Mononuclear cell (primary cell): ENCODE results near the gene LENEP. TPM values are rescaled to one million over a fixed set of nuclear protein-coding genes. Genes with fewer than 3 reads are reported as not detected.

Experiments used
- H3K27me3 ChIP-seq: 2 replicates; pipeline ENCODE4 v1.6.0; 2011; ENCODE audit warnings: low read length, control low read depth; ENCODE audit not compliant: insufficient read depth
- H3K4me1 ChIP-seq: 2 replicates; pipeline ENCODE4 v1.5.1; 2011; ENCODE audit warnings: mild to moderate bottlenecking, low read length, control low read depth; ENCODE audit not compliant: insufficient read depth
- H3K4me3 ChIP-seq: 2 replicates; pipeline ENCODE4 v1.5.1; 2011; ENCODE audit warnings: mild to moderate bottlenecking, low read length, moderate library complexity
- H3K9me3 ChIP-seq: 2 replicates; pipeline ENCODE4 v1.5.1; 2011; ENCODE audit warnings: low read depth, mild to moderate bottlenecking, control low read depth, low read length
- total RNA-seq: library from RNA; depleted of rRNA; stranded (reverse); fragments of >200 nt; gene quantifications from one replicate; pipeline ENCODE4 v1.2.3, GENCODE V29; 2012

LENEP gene
- total RNA-seq, 1 donor, result 0.63 TPM

DNA sequence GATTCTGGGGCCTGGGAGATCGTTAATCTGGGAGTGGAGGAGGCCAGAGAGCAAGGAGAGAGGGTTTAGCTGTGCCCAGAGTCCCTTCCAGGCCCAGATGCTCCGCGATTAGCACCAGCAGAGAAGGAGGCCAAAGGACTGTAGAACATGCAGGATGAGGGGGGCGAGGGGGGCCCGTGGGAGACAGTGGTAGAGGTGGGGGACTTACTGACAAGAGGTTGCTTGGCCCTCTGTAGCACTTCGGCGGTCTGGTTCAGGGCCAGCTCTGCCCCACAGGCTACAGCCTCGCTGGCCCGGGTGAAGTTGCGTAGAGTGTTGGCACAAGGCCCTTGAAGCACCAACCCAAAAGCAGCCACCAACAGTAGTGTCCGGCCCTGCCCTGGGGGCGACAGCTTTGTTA is 39.5 kb downstream of the LENEP start:
- Histone ChIP-seq H3K9me3 (no peaks in the 10 kb centered on the region), H3K4me3 (no peak overlapping the region), H3K4me1 (peaks cover 23% of the 10 kb centered on the region), H3K27me3 (no peaks in the 10 kb centered on the region)

DNA sequence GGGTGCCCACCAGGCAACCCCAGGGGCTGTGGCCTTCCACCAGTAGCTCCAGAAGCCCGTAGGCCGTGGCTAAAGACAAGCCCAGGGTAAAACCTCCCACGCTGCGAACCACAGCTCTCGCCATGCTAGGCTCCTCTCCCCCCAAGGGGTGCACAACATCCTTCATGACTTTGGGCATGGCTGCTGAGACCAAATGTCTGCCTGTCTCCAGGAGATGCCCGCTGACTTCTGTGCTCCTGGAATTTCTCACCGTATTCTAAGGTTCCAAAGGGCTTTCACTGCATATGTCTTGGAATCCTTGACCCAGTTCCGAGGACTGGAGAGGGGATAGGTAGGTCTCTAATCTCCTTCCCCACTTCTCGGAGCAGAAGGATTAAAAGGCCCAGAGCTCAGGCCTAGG is 40.1 kb downstream of the LENEP start, which contains the start of the genes DCST1 and DCST2:
Gene DCST1 (plus strand): TSS at position 301 of the 400 bp plus-strand sequence. CDS start 213 bp downstream, outside the sequence.
Gene DCST2 (minus strand): TSS at position 258 of the 400 bp plus-strand sequence. CDS start 80 bp downstream, at position 178.
- Histone ChIP-seq H3K4me3 (no peak within 1 kb of the TSS), H3K9me3 (no peaks in the 10 kb centered on the region), H3K27me3 (no peaks in the 10 kb centered on the region), H3K4me1 (peaks cover 20% of the 10 kb centered on the region)

DNA sequence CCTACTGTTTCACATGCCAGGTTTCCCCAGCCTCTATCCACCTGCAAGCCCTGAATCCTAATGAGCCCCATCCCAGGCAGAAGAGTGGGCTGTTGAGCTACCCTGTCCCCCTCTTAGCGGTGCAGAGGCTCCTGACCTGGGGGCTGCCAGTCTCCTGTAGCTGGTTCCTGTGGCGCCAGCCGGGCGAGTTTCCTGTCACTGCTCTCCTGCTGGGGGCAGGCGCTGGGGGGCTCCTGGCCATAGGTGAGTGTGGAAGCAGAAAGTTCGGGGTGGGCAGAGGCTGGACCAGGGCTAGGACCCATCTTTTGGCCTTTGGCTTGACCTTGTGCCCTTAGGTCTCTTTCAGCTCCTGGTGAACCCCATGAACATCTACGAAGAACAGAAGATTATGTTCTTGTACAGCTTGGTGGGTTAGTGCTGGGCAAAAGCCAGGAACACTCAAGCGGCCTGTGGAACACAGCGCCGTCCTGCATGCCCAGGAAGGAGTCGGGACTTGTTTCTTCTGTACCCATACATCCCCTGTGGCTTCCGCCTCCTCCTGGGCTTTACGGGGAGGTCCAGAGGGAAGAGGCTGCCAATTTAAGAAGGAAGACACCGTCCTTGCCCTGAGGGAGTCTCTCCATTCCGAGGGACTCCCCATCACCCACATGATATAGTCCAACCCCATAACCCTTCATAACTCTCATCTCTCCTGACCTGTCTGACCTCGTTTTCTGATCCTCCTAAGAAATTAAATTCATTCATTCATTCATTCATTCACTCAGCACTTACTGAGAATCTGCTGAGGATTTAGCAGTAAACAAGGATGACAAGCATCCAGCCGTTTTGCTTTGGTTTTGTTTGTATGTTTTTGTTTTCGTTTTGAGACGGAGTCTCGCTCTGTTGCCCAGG is 41.2 kb downstream of the LENEP start:
- no peaks in the 10 kb centered on the region for H3K27me3 ChIP-seq
- H3K9me3 ChIP-seq, result no peaks in the 10 kb centered on the region
- peaks cover 23% of the 10 kb centered on the region for H3K4me1 ChIP-seq
- no peak overlapping the region for H3K4me3 ChIP-seq

DNA sequence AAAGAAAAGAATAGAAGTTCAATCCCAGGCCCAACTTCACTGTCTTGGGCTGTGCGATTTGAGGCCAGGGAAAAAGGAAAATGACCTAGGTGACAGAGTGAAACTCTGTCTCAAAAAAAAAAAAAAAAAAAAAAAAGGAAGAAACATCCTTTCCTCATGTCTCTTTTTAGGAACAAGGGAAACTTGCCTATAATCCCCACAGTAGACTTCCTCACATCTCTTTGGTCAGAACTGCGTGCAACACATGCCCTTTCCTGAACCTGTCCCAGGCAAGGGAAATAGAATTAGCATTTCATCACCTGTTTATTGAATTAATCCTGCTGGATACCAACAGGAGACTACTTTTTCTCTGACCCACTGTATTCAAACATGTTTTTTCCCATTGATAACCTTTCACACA is 42.5 kb downstream of the LENEP start:
- H3K4me1 ChIP-seq, result peaks cover 23% of the 10 kb centered on the region
- no peaks in the 10 kb centered on the region for H3K9me3 ChIP-seq
- no peak overlapping the region for H3K4me3 ChIP-seq
- H3K27me3 ChIP-seq, result no peaks in the 10 kb centered on the region

DNA sequence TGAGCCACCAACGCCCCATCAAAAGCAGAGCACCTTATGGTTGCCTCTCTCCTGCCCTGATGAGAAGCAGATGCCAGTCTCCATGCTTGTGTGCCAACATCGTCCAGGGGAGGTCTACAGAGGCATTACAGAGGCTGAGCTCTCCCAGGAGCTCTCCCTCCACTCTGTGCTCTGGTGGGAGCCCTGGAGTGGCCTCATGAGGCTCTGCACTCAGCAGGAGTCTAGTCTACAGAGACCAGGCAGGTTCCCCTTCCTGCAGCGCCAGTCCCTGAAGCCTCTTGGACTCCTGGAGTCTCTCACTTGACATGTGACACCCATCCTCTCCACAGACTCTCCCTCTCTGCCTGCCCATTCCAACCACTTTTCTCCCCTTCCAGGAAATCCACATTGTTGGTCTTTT is 43.7 kb downstream of the LENEP start:
- Histone ChIP-seq H3K4me1 (peaks cover 23% of the 10 kb centered on the region), H3K27me3 (no peaks in the 10 kb centered on the region), H3K4me3 (no peak overlapping the region), H3K9me3 (no peaks in the 10 kb centered on the region)

DNA sequence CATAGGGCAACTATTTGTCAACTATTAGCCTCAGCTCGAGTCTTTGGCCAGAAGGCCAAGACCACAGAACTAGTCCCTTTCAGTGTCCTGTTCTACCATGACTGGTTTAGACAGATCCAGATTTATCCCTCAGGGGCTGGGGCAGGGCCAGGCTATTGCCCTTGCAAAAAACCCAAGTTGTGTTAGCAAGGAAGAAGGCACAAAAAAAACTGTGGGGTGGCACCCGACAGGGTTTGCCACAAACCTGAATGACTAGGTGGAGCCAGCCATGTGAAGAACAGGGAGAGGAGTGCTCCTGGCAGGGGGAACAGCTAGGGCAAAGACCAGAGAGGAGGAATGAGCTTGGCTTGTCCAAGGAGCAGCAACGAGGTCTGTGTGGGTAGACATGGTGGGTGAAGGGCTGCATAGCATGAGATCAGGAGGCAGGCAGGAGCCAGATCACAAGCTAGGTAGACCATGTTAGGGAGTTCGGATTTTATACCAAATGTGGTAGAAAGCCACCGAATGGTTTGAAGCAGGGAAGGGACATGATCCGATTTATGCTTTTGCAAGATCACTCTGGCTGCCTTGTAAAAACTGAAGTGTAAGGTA is 44.6 kb downstream of the LENEP start:
- Histone ChIP-seq H3K4me1 (peaks cover 23% of the 10 kb centered on the region), H3K27me3 (no peaks in the 10 kb centered on the region), H3K4me3 (no peak overlapping the region), H3K9me3 (no peaks in the 10 kb centered on the region)

DNA sequence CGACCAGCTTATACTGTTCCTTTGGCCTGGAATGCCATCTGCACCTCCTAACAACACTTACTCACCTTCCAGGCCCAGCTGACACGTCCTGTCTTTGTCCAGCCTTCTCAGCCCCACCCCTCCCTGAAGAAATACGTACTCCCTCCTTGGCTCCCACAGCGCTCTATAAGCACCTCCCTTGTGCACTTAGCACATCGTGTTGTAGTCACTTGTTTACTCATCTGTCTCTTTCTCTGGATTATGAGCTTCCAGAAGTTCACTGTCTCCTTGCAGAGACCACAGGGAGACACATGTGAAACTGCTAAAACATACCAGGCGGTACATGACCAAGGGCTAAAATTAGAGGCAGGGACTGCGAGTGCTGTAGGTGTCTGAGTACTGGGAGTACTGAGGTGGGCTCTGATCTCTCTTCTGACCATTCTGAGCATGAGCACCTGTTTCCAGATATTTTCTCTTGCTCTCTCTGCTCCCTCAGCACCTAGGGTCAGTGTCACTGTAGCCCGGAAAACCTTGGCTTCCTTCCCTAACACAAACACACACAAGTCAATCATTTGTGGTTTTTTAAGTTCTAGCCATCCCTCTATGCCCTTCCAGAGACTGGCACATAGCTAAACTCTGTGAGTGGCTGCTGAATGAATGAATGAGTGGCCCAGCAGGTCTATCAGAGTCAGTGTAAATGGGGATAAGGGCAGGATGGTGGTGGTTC is 45.4 kb downstream of the LENEP start:
- H3K27me3 ChIP-seq, result no peaks in the 10 kb centered on the region
- no peak overlapping the region for H3K4me3 ChIP-seq

DNA sequence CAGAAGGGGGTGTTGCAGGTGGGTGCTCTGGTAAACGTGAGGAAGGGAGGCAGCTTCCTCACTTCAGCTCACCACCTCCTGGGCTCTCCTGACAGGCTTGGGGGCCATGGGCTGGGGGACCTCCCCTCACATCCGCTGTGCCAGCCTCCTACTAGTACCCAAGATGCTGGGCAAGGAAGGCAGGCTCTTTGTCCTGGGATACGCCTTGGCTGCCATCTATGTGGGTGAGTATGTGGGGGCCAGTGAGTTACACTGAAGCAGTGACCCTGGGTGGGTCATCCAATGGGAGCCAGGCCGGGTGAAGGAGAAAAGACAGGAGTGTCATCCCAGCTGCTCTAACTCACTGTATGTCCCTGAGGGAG is 45.9 kb downstream of the LENEP start:
- Histone ChIP-seq H3K4me3 (no peak overlapping the region), H3K4me1 (peaks cover 23% of the 10 kb centered on the region), H3K27me3 (no peaks in the 10 kb centered on the region), H3K9me3 (no peaks in the 10 kb centered on the region)

More for the DNA sequence above, 45.4 kb downstream of the LENEP start:
- Histone ChIP-seq H3K9me3 (no peaks in the 10 kb centered on the region), H3K4me1 (peaks cover 23% of the 10 kb centered on the region)

DNA sequence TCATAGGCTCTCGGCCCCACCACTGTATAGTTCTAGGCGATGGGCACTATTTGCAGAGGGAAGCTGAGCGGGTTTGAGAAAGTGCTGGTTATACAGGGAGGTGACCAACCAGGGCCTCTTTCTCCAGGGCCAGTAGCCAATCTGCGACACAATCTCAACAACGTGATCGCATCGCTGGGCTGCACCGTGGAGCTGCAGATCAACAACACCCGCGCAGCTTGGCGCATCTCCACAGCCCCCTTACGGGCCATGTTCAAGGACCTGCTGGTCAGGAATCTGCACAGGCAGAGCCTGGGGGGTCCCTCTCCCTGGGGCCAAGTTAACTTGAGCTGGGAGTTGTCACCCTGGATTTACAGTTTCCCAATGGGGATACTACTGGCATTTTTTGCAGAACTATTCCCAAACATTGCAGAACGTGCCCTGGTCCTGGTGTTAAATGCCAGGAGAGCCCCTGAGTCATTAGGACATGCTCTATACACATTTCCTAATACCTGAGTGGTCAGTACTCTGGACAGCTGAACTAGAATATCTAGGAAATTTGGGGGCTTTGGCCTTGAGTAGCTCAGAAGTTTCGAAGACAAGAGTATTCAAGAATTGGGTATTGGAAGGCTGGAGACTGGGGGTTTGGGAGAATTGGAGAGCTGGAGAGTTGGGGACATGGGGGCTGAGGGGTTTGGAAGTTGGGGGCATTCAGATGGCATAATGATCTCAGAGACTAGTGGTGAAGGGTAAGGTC is 47.1 kb downstream of the LENEP start:
- no peaks in the 10 kb centered on the region for H3K9me3 ChIP-seq
- no peak overlapping the region for H3K4me3 ChIP-seq
- H3K4me1 ChIP-seq, result peaks cover 25% of the 10 kb centered on the region
- no peaks in the 10 kb centered on the region for H3K27me3 ChIP-seq

DNA sequence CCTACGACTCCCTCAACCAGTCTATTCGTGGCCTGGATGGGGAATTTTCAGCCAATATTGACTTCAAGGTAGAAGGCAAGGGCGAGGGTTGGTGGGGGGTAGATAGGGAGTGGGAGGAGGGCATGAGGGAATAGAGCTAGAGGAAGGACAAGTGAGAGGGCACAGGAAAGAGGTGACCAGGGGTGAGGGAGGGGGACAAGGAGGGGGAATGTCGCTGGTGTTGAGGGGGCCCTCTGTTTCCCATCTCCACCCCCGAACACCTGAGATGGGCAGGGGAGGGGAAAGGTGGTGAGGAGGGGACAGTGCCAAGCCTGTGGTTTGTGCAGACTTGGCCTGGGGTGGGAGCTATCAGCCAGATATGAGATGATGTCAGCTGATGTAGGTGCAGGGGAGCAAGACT is 49.4 kb downstream of the LENEP start:
- Histone ChIP-seq H3K9me3 (no peaks in the 10 kb centered on the region), H3K4me1 (peaks cover 13% of the 10 kb centered on the region), H3K27me3 (no peaks in the 10 kb centered on the region), H3K4me3 (no peak overlapping the region)

DNA sequence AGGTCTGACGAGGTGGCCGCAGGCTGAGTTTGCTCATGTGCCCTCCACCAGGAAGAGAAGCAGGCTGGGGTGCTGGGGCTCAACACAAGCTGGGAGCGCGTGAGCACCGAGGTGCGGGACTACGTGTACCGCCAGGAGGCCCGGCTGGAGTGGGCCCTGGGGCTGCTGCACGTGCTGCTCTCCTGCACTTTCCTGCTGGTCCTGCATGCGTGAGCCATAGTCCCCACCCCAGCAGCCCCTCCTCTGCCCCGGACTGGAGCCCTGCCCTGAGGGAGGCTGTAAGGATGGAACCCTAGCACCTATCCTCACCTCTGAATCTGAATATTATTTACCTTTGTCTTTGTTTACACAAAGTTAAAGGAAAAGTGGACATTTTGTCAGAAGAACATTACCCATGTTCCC is 49.9 kb downstream of the LENEP start:
- Histone ChIP-seq H3K27me3 (no peaks in the 10 kb centered on the region), H3K4me3 (no peak overlapping the region), H3K9me3 (no peaks in the 10 kb centered on the region), H3K4me1 (peaks cover 13% of the 10 kb centered on the region)

DNA sequence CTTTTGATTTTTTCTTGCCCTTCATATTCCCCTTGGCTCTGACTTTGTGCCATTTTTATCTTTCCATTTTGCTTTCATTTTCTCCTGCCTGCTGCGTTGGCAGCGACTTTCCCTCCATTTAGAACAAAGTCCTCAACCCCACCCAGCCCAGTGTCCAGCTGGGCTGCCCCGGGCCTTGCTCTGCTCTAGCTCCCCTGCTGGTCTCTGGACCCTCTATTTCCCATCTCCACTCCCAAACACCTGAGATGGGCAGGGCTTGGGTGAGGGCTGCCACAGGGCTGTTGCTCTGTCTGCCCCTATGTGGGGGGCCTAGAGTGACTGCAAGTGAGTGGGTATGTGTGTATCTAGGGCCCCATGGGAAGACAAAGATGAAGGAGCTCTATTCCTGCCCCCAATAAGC is 50.4 kb downstream of the LENEP start:
- Histone ChIP-seq H3K9me3 (no peaks in the 10 kb centered on the region), H3K4me1 (peaks cover 9% of the 10 kb centered on the region), H3K27me3 (no peaks in the 10 kb centered on the region), H3K4me3 (no peak overlapping the region)
